ENCODE results near the gene TNRC6C. TPM values are rescaled to one million over a fixed set of nuclear protein-coding genes. Genes with fewer than 3 reads are reported as not detected.

Gene TNRC6C
- total and polyA plus RNA-seq, 2 of the 13 experiments (the other 11 are each of a cell fraction or from before 2014, with no cell fraction given) = 0.66 to 4.9 TPM

GRCh38 chr17:77957857-77958715, at the start of gene TNRC6C (continued):
- TF ChIP-seq, protein P1, sequence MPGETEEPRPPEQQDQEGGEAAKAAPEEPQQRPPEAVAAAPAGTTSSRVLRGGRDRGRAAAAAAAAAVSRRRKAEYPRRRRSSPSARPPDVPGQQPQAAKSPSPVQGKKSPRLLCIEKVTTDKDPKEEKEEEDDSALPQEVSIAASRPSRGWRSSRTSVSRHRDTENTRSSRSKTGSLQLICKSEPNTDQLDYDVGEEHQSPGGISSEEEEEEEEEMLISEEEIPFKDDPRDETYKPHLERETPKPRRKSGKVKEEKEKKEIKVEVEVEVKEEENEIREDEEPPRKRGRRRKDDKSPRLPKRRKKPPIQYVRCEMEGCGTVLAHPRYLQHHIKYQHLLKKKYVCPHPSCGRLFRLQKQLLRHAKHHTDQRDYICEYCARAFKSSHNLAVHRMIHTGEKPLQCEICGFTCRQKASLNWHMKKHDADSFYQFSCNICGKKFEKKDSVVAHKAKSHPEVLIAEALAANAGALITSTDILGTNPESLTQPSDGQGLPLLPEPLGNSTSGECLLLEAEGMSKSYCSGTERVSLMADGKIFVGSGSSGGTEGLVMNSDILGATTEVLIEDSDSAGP (CRISPR knock-in tag; IDR thresholded peaks at IDR 0.05; ENCODE audit: borderline replicate concordance) = peak; percentile 95
- TF ChIP-seq PBX3 (CRISPR knock-in tag; IDR thresholded peaks at IDR 0.05; ENCODE audit: borderline replicate concordance) = no peak
- TF ChIP-seq PCBP1 (IDR thresholded peaks at IDR 0.05; ENCODE audit: borderline replicate concordance, low read depth, low read length) = no peak
- no peak for TF ChIP-seq ZKSCAN1 (IDR thresholded peaks at IDR 0.05; ENCODE audit: low read length)
- TF ChIP-seq, protein P2, sequence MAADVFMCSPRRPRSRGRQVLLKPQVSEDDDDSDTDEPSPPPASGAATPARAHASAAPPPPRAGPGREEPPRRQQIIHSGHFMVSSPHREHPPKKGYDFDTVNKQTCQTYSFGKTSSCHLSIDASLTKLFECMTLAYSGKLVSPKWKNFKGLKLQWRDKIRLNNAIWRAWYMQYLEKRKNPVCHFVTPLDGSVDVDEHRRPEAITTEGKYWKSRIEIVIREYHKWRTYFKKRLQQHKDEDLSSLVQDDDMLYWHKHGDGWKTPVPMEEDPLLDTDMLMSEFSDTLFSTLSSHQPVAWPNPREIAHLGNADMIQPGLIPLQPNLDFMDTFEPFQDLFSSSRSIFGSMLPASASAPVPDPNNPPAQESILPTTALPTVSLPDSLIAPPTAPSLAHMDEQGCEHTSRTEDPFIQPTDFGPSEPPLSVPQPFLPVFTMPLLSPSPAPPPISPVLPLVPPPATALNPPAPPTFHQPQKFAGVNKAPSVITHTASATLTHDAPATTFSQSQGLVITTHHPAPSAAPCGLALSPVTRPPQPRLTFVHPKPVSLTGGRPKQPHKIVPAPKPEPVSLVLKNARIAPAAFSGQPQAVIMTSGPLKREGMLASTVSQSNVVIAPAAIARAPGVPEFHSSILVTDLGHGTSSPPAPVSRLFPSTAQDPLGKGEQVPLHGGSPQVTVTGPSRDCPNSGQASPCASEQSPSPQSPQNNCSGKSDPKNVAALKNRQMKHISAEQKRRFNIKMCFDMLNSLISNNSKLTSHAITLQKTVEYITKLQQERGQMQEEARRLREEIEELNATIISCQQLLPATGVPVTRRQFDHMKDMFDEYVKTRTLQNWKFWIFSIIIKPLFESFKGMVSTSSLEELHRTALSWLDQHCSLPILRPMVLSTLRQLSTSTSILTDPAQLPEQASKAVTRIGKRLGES (CRISPR knock-in tag; IDR thresholded peaks at IDR 0.05; ENCODE audit: borderline replicate concordance) = peak; percentile 73; the same call in 1 of the 2 replicates
- TF ChIP-seq, protein P3, sequence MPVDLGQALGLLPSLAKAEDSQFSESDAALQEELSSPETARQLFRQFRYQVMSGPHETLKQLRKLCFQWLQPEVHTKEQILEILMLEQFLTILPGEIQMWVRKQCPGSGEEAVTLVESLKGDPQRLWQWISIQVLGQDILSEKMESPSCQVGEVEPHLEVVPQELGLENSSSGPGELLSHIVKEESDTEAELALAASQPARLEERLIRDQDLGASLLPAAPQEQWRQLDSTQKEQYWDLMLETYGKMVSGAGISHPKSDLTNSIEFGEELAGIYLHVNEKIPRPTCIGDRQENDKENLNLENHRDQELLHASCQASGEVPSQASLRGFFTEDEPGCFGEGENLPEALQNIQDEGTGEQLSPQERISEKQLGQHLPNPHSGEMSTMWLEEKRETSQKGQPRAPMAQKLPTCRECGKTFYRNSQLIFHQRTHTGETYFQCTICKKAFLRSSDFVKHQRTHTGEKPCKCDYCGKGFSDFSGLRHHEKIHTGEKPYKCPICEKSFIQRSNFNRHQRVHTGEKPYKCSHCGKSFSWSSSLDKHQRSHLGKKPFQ (CRISPR knock-in tag; IDR thresholded peaks at IDR 0.05; ENCODE audit: insufficient replicate concordance) = peak; percentile 76
- TF ChIP-seq ZNF724P (CRISPR knock-in tag; IDR thresholded peaks at IDR 0.05; ENCODE audit: borderline replicate concordance) = peak; percentile 95
- TF ChIP-seq ZNF451 (CRISPR knock-in tag; IDR thresholded peaks at IDR 0.05) = peak; percentile 94
- TF ChIP-seq ZNF569 (CRISPR knock-in tag; IDR thresholded peaks at IDR 0.05; ENCODE audit: borderline replicate concordance) = no peak
- peak; percentile 57; the same call in 1 of the 2 replicates for TF ChIP-seq ESRRA (CRISPR knock-in tag; IDR thresholded peaks at IDR 0.05; ENCODE audit: low read depth)
- TF ChIP-seq ZNF704 (CRISPR knock-in tag; IDR thresholded peaks at IDR 0.05; ENCODE audit: borderline replicate concordance) = peak; percentile 98
- TF ChIP-seq MED1 (CRISPR knock-in tag; IDR thresholded peaks at IDR 0.05) = peak; percentile 77
- TF ChIP-seq, protein P4, sequence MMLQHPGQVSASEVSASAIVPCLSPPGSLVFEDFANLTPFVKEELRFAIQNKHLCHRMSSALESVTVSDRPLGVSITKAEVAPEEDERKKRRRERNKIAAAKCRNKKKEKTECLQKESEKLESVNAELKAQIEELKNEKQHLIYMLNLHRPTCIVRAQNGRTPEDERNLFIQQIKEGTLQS (CRISPR knock-in tag; IDR thresholded peaks at IDR 0.05) = peak; percentile 37
- no peak for TF ChIP-seq ZNF430 (CRISPR knock-in tag; IDR thresholded peaks at IDR 0.05)
- 0 out of 2 replicates have a peak, but pooled peaks have one; percentile 43 for TF ChIP-seq PITX1 (CRISPR knock-in tag; IDR thresholded peaks at IDR 0.05)
- no peak for TF ChIP-seq PLRG1 (conservative IDR thresholded peaks at IDR 0.05)
- peak; percentile 98 for TF ChIP-seq CHCHD3 (CRISPR knock-in tag; IDR thresholded peaks at IDR 0.05)
- no peak for TF ChIP-seq NCOA5 (CRISPR knock-in tag; IDR thresholded peaks at IDR 0.05)
- peak; percentile 66; the same call in 1 of the 2 replicates for TF ChIP-seq YEATS2 (CRISPR knock-in tag; IDR thresholded peaks at IDR 0.05; ENCODE audit: borderline replicate concordance)
